Measurements from ENCODE around the gene EIF2S2. TPM values are rescaled to one million over a fixed set of nuclear protein-coding genes. Genes with fewer than 3 reads are reported as not detected.

Gene EIF2S2
- total RNA-seq, 1 experiment from 2014 or later: 124 TPM

DNA sequence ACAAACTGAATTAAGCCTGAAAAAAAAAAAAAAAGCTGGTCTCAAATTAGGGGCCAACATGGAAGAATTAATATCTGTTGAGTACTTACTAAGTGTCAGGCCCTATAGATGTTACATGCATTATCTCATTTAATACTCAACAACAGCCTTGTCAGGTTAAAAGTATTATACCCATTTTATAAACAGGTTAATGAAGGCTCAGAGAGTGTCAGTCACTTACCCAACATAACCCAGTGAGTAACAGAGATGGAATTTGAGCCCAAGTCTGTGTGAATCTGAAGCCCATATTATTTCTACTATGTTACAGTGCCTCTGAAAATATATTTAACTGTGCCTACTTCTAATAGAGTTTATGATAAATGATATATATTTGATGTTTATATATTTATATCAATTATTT is 11.3 kb upstream of the EIF2S2 start (continued):
- TF ChIP-seq, protein P1, sequence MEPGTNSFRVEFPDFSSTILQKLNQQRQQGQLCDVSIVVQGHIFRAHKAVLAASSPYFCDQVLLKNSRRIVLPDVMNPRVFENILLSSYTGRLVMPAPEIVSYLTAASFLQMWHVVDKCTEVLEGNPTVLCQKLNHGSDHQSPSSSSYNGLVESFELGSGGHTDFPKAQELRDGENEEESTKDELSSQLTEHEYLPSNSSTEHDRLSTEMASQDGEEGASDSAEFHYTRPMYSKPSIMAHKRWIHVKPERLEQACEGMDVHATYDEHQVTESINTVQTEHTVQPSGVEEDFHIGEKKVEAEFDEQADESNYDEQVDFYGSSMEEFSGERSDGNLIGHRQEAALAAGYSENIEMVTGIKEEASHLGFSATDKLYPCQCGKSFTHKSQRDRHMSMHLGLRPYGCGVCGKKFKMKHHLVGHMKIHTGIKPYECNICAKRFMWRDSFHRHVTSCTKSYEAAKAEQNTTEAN (CRISPR knock-in tag; IDR thresholded peaks at IDR 0.05): no peak
- TF ChIP-seq ELF4 (CRISPR knock-in tag; IDR thresholded peaks at IDR 0.05; ENCODE audit: low read depth): no peak

GRCh38 chr20:34122274-34122980 is 10.4 kb upstream of the EIF2S2 start:
- Mint-ChIP-seq H3K4me3 (no peak overlapping the region), H3K9me3 (peaks cover 6% of the 10 kb centered on the region), H3K27me3 (ENCODE audit: low read depth) (peaks cover 6% of the 10 kb centered on the region), H3K4me1 (no peaks in the 10 kb centered on the region), H3K27ac (no peak overlapping the region), H3K36me3 (no peaks in the 10 kb centered on the region)
- TF ChIP-seq RELA (CRISPR knock-in tag; IDR thresholded peaks at IDR 0.05; ENCODE audit: borderline replicate concordance) (no peak), CREB1 (CRISPR knock-in tag; IDR thresholded peaks at IDR 0.05) (no peak), ZNF396 (CRISPR knock-in tag; IDR thresholded peaks at IDR 0.05; ENCODE audit: borderline replicate concordance) (no peak), HMGA2 (CRISPR knock-in tag; IDR thresholded peaks at IDR 0.05) (no peak), TEAD4 (CRISPR knock-in tag; IDR thresholded peaks at IDR 0.05) (no peak), FOXP1 (CRISPR knock-in tag; IDR thresholded peaks at IDR 0.05; ENCODE audit: borderline replicate concordance) (no peak), NFATC4 (CRISPR knock-in tag; IDR thresholded peaks at IDR 0.05) (no peak), JUN (CRISPR knock-in tag; IDR thresholded peaks at IDR 0.05) (no peak), NR3C1 (CRISPR knock-in tag; conservative IDR thresholded peaks at IDR 0.05; ENCODE audit: low read depth) (no peak), ATF1 (CRISPR knock-in tag; IDR thresholded peaks at IDR 0.05) (no peak)
- TF ChIP-seq, protein P2, sequence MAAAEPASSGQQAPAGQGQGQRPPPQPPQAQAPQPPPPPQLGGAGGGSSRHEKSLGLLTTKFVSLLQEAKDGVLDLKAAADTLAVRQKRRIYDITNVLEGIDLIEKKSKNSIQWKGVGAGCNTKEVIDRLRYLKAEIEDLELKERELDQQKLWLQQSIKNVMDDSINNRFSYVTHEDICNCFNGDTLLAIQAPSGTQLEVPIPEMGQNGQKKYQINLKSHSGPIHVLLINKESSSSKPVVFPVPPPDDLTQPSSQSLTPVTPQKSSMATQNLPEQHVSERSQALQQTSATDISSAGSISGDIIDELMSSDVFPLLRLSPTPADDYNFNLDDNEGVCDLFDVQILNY (CRISPR knock-in tag; IDR thresholded peaks at IDR 0.05): no peak
- TF ChIP-seq, protein P1 (CRISPR knock-in tag; IDR thresholded peaks at IDR 0.05): no peak
- TF ChIP-seq, protein P3, sequence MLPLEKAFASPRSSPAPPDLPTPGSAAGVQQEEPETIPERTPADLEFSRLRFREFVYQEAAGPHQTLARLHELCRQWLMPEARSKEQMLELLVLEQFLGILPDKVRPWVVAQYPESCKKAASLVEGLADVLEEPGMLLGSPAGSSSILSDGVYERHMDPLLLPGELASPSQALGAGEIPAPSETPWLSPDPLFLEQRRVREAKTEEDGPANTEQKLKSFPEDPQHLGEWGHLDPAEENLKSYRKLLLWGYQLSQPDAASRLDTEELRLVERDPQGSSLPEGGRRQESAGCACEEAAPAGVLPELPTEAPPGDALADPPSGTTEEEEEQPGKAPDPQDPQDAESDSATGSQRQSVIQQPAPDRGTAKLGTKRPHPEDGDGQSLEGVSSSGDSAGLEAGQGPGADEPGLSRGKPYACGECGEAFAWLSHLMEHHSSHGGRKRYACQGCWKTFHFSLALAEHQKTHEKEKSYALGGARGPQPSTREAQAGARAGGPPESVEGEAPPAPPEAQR (CRISPR knock-in tag; IDR thresholded peaks at IDR 0.05): no peak
- TF ChIP-seq, protein P4, sequence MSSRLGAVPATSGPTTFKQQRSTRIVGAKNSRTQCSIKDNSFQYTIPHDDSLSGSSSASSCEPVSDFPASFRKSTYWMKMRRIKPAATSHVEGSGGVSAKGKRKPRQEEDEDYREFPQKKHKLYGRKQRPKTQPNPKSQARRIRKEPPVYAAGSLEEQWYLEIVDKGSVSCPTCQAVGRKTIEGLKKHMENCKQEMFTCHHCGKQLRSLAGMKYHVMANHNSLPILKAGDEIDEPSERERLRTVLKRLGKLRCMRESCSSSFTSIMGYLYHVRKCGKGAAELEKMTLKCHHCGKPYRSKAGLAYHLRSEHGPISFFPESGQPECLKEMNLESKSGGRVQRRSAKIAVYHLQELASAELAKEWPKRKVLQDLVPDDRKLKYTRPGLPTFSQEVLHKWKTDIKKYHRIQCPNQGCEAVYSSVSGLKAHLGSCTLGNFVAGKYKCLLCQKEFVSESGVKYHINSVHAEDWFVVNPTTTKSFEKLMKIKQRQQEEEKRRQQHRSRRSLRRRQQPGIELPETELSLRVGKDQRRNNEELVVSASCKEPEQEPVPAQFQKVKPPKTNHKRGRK (CRISPR knock-in tag; IDR thresholded peaks at IDR 0.05; ENCODE audit: borderline replicate concordance): no peak
- TF ChIP-seq, protein P5, sequence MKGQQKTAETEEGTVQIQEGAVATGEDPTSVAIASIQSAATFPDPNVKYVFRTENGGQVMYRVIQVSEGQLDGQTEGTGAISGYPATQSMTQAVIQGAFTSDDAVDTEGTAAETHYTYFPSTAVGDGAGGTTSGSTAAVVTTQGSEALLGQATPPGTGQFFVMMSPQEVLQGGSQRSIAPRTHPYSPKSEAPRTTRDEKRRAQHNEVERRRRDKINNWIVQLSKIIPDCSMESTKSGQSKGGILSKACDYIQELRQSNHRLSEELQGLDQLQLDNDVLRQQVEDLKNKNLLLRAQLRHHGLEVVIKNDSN (CRISPR knock-in tag; IDR thresholded peaks at IDR 0.05): no peak
- TF ChIP-seq, protein P6, sequence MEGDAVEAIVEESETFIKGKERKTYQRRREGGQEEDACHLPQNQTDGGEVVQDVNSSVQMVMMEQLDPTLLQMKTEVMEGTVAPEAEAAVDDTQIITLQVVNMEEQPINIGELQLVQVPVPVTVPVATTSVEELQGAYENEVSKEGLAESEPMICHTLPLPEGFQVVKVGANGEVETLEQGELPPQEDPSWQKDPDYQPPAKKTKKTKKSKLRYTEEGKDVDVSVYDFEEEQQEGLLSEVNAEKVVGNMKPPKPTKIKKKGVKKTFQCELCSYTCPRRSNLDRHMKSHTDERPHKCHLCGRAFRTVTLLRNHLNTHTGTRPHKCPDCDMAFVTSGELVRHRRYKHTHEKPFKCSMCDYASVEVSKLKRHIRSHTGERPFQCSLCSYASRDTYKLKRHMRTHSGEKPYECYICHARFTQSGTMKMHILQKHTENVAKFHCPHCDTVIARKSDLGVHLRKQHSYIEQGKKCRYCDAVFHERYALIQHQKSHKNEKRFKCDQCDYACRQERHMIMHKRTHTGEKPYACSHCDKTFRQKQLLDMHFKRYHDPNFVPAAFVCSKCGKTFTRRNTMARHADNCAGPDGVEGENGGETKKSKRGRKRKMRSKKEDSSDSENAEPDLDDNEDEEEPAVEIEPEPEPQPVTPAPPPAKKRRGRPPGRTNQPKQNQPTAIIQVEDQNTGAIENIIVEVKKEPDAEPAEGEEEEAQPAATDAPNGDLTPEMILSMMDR (IDR thresholded peaks at IDR 0.05): no peak
- TF ChIP-seq, protein P7, sequence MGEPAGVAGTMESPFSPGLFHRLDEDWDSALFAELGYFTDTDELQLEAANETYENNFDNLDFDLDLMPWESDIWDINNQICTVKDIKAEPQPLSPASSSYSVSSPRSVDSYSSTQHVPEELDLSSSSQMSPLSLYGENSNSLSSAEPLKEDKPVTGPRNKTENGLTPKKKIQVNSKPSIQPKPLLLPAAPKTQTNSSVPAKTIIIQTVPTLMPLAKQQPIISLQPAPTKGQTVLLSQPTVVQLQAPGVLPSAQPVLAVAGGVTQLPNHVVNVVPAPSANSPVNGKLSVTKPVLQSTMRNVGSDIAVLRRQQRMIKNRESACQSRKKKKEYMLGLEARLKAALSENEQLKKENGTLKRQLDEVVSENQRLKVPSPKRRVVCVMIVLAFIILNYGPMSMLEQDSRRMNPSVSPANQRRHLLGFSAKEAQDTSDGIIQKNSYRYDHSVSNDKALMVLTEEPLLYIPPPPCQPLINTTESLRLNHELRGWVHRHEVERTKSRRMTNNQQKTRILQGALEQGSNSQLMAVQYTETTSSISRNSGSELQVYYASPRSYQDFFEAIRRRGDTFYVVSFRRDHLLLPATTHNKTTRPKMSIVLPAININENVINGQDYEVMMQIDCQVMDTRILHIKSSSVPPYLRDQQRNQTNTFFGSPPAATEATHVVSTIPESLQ (CRISPR knock-in tag; IDR thresholded peaks at IDR 0.05): no peak
- ChIA-PET POLR2A (no interaction called here), CTCF (no interaction called here)
- no peak for ATAC-seq
- no peak for DNase-seq (ENCODE audit: low spot score)

All from WTC11 (cell line).